ENCODE measurements around the gene TMEM203.

TMEM203 gene

GRCh38 chr9:137164370-137165249 lies 40.8 kb downstream of the TMEM203 start:
- DNase-seq (ENCODE audit: low read depth) = no peak

DNA sequence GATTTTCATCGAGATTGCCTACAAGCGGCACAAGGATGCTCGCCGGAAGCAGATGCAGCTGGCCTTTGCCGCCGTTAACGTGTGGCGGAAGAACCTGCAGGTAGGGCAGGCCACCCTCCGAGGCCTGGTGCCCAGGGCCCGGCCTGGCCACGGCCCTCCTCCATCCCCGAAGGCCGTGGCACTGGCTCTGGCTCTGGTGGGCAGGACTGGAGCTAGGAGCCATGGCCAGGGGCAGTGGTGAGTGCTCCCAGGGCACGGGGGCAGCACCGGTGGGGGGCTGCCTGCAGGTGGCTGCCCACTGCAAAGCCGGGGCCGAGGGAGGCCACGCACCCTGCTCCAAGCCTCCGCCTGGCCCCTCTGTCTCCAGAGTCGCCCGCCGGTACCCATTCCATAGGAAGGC lies 41.6 kb downstream of the TMEM203 start:
- DNase-seq (ENCODE audit: low read depth) = no peak

DNA sequence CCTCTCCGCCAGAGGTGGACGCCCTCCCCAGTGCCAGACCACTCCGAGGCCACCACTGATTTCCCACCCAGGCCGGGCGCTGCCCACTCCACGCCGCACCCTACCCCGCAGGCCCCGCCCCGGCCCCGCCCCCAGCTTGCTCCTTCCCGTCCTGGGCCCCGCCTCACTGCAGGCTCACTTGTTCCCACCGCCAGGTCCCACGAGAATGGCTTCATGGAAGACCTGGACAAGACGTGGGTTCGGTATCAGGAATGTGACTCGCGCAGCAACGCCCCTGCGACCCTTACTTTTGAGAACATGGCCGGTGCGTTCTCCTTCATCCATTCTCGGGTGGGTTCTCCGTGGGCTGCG lies 42.1 kb downstream of the TMEM203 start:
- DNase-seq (ENCODE audit: low read depth) = no peak

GRCh38 chr9:137162505-137163364 lies 42.7 kb downstream of the TMEM203 start:
- no peak for DNase-seq (ENCODE audit: low read depth)

DNA sequence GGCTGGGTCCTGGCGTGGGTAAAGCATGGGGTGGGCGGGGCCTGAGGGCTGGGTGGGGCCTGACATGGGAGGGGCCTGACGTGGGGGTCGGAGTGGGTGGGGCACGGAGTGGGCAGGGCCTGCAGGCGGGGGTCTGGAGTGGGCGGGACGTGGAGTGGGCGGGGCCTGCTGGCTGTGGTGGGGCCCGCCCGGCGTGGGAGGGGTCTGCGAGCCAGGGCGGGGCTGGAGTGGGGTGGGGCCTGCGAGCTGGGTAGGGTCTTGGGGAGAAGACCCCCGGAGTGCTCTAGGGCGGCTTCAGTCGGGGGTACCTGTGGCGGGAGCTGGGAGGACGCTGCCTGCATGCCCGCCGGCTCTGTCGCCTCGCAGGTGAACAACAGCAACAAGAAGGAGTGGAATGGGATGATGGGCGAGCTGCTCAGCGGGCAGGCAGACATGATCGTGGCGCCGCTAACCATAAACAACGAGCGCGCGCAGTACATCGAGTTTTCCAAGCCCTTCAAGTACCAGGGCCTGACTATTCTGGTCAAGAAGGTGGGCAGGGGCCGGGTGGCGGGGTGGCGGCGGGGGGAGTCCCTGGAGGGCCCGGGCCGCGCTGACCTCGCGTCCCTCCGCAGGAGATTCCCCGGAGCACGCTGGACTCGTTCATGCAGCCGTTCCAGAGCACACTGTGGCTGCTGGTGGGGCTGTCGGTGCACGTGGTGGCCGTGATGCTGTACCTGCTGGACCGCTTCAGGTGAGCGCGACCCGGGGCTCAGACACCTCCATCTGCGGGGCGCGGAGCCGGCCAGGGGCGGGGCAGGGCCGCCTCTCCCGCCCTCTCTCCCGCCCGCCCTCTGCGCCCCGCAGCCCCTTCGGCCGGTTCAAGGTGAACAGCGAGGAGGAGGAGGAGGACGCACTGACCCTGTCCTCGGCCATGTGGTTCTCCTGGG lies 43.6 kb downstream of the TMEM203 start:
- DNase-seq (ENCODE audit: low read depth) = no peak

DNA sequence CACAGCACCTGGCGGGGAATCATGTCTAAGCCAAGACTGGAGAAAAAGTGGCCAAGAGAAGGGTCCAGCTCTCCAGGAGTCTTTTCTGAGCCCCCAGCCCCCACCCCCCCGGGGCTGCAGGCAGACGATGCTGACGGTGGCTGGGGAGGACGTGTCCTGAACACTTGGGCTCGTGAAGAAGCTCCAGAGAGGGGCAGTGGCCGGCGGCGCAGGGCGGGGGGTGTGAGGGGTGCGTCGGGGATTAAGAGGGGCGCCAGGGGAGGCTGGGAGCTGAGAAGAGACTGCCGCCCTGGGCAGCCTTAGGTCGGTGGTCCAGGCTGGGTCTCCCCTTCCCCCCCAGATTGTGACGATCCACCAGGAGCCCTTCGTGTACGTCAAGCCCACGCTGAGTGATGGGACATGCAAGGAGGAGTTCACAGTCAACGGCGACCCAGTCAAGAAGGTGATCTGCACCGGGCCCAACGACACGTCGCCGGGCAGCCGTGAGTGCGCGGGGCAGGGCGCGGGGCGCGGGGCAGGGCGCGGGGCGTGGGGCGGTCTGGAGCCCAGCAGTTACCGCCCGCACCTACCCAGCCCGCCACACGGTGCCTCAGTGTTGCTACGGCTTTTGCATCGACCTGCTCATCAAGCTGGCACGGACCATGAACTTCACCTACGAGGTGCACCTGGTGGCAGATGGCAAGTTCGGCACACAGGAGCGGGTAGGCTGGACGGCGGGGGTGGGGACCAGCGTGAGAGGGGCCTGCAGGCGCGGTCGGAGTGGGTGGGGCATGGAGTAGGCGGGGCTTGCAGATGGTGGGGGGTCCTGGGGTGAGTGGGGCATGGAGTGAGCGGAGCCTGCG lies 44.5 kb downstream of the TMEM203 start:
- no peak for DNase-seq (ENCODE audit: low read depth)

DNA sequence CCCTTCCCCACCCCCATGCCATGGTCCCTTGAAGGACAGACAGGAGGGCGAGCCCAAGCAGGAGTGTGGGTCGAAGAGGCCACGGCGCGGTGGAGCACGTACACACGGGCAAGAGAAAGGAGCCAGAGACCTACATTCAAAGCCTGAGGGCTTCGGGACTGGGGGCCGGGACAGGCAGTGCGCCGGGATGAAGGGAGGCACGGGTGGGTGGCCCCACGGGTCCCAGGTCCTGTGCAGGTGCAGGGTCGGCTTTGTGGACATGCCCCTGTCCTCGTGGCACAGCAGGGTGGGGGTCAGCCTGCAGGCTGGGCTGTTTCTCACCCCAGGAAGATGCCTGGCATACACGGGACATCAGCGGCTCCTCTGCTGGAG lies 45.4 kb downstream of the TMEM203 start:
- DNase-seq (ENCODE audit: low read depth) = no peak

GRCh38 chr9:137159105-137160053 lies 46.1 kb downstream of the TMEM203 start:
- DNase-seq (ENCODE audit: low read depth) = no peak

DNA sequence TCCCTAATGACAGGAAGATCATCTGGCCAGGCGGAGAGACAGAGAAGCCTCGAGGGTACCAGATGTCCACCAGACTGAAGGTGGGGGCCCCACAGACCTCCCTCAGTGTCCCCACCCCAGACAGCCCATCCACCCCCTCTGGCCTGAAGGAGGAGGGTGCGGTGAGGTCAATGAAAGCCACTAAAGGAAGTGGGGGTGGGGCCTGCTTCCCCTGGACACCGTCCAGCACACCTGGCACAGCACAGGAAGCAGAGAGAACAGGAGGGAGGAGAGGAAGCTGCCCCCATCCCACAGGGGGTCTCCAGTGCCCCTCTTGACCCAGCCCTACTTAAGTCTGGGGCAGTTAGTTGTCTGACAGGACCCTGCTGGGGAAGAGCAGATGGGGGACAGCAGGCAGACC lies 46.8 kb downstream of the TMEM203 start:
- DNase-seq (ENCODE audit: low read depth) = no peak

DNA sequence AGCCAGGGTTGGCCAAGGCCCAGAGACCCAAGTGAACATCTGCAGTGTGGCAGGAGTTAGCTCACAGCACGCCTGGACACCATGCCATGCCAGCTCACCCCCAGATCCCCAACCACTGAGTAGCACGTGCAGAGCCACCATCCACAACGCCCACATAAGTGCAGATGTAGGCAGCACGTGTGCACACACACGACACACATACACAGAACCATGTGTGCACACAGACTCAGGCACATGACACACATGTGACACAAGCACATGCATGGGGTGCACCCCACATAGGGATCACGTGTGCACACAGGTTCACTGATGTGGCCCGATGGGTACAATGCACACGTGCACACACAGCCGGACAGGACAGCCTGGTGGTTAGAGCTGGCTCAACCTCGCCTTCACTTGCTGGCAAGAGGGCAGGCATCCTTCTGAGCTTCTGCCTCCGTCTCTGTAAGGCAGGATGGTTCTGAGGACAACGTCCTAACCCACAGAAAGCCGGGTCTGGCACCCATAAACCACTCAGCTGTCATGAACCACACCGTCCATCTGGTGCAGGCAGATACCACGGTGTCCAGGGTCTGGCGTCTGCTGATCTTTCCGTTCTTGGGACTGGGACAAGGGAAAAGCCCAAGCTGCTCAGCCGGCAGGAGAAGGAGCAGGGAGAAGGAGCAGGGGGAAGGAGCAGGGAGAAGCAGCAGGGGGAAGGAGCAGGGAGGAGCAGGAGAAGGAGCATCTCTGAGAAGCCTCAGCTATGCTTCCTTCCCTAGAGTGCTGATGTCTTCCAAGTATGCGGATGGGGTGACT lies 47.6 kb downstream of the TMEM203 start:
- no peak for DNase-seq (ENCODE audit: low read depth)

DNA sequence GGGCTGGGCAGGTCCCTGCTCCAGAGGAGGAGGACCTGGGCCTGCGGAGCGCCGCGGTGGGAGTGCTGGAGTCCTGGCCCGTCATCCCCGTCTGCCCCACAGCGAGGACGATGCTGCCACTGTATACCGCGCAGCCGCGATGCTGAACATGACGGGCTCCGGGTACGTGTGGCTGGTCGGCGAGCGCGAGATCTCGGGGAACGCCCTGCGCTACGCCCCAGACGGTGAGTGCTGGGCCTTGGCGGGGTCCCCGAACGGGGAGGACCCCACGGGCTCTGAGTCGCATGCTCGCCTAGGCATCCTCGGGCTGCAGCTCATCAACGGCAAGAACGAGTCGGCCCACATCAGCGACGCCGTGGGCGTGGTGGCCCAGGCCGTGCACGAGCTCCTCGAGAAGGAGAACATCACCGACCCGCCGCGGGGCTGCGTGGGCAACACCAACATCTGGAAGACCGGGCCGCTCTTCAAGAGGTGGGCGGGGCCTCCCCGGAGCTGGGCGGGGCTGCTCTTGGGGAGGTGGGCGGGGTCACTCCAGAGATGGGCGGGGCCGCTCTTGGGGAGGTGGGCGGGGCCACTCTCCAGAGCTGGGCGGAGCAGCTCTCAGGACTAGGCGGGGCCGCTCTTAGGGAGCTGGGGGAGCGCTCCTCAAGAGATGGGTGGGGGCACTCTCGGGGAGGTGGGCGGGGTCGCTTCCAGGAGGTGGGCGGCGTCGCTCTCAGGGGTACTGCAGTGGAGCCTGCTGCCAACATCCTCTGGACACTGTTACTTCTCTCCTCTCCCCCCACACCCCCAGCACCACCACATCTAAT lies 48.7 kb downstream of the TMEM203 start:
- peak; percentile 74 for DNase-seq (ENCODE audit: low read depth)

All from stimulated activated CD4-positive, alpha-beta T cell treated with anti-CD3 and anti-CD28 coated beads, Interleukin-2, amount 100 ng/mL, for 4 hours (primary cell).